ENCODE data around the gene TMCC2.

DNA sequence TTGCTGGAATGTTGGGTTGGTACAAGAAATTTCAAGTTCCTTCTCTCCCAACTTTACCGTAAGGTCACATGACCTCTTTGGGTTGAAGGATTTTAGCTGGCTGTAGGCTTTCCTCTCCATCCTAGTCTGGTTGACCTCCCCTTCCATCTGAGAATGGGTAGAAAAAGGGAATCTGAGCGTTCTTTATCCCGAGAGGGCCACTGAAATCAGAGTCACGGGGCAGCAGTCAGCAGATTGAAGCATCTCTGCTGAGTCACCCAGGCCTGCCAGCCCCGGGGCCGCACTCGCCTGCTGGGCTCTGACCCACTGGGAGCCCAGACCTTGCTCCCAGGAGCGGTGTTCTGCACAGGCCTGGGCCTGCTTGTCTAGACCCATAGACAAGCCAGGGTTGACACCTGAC, 31.0 kb downstream of the TMCC2 start:
- TF ChIP-seq, protein P1, sequence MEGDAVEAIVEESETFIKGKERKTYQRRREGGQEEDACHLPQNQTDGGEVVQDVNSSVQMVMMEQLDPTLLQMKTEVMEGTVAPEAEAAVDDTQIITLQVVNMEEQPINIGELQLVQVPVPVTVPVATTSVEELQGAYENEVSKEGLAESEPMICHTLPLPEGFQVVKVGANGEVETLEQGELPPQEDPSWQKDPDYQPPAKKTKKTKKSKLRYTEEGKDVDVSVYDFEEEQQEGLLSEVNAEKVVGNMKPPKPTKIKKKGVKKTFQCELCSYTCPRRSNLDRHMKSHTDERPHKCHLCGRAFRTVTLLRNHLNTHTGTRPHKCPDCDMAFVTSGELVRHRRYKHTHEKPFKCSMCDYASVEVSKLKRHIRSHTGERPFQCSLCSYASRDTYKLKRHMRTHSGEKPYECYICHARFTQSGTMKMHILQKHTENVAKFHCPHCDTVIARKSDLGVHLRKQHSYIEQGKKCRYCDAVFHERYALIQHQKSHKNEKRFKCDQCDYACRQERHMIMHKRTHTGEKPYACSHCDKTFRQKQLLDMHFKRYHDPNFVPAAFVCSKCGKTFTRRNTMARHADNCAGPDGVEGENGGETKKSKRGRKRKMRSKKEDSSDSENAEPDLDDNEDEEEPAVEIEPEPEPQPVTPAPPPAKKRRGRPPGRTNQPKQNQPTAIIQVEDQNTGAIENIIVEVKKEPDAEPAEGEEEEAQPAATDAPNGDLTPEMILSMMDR (IDR thresholded peaks at IDR 0.05), result no peak
- TF ChIP-seq POLR2AphosphoS5 (IDR thresholded peaks at IDR 0.05; ENCODE audit: low read depth, low read length), result no peak
